ENCODE data around the gene TCFL5.
A peak's percentile ranks its signal among the peaks of the same experiment; 100 is the strongest.

The TCFL5 gene

GRCh38 chr20:62794007-62794724 is 67.5 kb downstream of the TCFL5 start:
- DNase-seq = peak; percentile 94

- no peak for DNase-seq
Measured at GRCh38 chr20:62793757-62794006, 67.9 kb downstream of the TCFL5 start.

- no peak for DNase-seq
Measured at GRCh38 chr20:62792940-62793756, 68.5 kb downstream of the TCFL5 start.

- DNase-seq = no peak
Measured at GRCh38 chr20:62792182-62792939, 69.3 kb downstream of the TCFL5 start.

- DNase-seq = peak; percentile 90
Measured at GRCh38 chr20:62791301-62792181, 70.1 kb downstream of the TCFL5 start.
